LNCAP (cell line): Measurements from ENCODE around the gene TBCD.

Experiments
- CTCF ChIP-seq: fragments of 450-650 bp; IDR thresholded peaks from 2 replicates; pipeline ENCODE4 v1.5.1; 2017; ENCODE audit warnings: mild to moderate bottlenecking

The TBCD gene

GRCh38 chr17:82949361-82949760 is 197.5 kb downstream of the TBCD start:
- no peak for TF ChIP-seq CTCF

- TF ChIP-seq CTCF = no peak
Measured at GRCh38 chr17:82949984-82950383, 198.1 kb downstream of the TBCD start.

GRCh38 chr17:82950525-82951102 is 198.7 kb downstream of the TBCD start:
- TF ChIP-seq CTCF = no peak

- TF ChIP-seq CTCF = no peak
Measured at GRCh38 chr17:82952019-82952418, 200.2 kb downstream of the TBCD start.

- no peak for TF ChIP-seq CTCF
Measured at GRCh38 chr17:82956146-82956725, 204.4 kb downstream of the TBCD start.

- no peak for TF ChIP-seq CTCF
Measured at GRCh38 chr17:82956726-82957468, 205.0 kb downstream of the TBCD start.

- TF ChIP-seq CTCF = no peak
Measured at GRCh38 chr17:82957469-82957795, 205.6 kb downstream of the TBCD start.
